CD4-positive, alpha-beta T cell treated with Interleukin-15 for 4 hours (primary cell): ENCODE measurements around the gene ZNF384.

Experiments used
- DNase-seq: peaks from one replicate; pipeline ENCODE4 v3.0.0-alpha.2; 2020; ENCODE audit warnings: low spot score

The ZNF384 gene

DNA sequence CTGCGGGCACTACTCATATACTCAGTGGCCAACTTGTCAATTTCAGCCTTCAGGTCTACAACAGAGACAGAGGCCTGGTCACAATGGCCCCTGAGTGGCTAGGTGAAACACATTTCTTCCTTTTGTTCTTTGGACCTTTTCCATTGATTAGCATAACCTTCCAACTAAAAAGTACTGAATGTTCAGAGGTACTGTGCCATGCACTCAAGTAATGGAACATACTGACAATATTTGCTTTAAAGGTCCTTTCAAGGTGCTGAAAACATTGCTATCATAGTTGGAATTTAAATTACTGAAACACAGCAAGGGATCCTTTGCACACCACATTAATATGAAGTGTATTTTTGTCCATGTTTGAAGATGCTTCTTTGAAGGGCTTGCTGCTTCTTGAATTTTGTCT is 35.8 kb downstream of the ZNF384 start:
- no peak for DNase-seq

DNA sequence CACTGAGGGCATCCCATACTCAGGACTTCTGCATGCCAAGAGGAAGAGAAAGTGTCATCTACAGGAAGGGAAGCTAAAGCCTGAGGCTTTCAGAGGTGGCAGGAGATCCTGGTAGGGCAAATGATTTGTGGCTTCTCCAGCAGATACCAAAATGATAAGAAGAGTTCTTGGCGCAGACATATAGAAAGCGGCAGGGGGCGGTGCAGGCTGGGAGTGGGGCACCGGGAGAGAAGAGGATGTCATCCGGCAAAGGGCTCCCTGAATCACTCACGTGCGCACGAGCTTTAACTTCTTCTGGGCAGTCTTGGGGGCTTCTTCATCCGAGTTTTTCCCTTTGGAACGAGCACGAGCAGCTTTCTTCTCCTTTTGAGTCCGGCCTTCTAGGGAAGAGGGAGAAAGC is 36.8 kb downstream of the ZNF384 start:
- no peak for DNase-seq

GRCh38 chr12:6650832-6651231 is 38.3 kb downstream of the ZNF384 start:
- no peak for DNase-seq

DNA sequence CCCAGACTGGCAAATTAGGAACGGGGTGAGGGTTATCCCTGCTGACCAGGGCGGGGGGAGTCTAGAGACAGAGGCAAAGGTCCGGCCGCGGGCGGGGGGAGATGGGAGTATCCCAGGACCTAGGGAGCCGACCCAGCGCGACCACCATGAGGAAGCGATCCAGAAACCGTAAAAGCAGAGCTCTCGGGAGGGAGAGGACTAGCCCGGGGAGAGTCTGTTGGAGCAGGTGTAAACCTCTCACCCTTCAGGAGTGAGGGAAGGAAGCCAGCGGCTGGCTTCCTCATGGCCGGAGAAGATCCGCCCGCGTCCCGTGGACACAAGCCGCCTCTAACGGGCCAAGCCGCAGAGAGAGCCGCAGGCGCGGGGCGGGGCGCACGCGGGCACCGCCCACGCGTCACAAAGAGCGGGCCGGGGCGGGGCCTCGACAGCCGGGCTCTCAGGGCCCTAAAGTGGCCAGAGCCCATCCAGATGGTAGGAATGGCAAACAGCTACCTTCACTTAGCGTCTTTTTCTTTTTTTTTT is 42.0 kb downstream of the ZNF384 start, which contains the start of gene ACRBP:
ACRBP (minus strand) TSS at position 350 of the 522 bp plus-strand sequence; CDS start at position 284, 66 bp downstream.
- no peak for DNase-seq

GRCh38 chr12:6646276-6647082 is 42.7 kb downstream of the ZNF384 start:
- no peak for DNase-seq

DNA sequence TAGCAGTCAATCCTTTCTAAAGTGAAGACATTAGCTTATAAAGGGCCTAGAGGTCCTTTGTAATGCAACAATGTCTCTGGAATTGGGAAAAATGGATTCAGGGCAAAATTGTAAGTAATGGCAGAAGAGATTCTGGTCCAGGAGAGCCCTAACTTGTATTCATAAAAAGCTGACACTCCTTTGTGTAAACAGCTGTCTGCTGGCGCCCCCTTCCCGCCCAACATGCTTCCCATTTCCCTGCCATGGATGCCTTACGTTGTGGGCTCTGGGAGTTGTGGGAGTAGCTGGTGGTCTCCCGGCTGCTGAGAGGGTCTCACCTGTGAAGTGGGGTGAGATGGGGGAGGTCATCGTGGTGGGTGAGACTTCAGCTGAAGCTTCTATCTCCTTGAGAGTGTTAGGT is 44.3 kb downstream of the ZNF384 start:
- DNase-seq: no peak

GRCh38 chr12:6644257-6644596 is 44.9 kb downstream of the ZNF384 start:
- DNase-seq: no peak

DNA sequence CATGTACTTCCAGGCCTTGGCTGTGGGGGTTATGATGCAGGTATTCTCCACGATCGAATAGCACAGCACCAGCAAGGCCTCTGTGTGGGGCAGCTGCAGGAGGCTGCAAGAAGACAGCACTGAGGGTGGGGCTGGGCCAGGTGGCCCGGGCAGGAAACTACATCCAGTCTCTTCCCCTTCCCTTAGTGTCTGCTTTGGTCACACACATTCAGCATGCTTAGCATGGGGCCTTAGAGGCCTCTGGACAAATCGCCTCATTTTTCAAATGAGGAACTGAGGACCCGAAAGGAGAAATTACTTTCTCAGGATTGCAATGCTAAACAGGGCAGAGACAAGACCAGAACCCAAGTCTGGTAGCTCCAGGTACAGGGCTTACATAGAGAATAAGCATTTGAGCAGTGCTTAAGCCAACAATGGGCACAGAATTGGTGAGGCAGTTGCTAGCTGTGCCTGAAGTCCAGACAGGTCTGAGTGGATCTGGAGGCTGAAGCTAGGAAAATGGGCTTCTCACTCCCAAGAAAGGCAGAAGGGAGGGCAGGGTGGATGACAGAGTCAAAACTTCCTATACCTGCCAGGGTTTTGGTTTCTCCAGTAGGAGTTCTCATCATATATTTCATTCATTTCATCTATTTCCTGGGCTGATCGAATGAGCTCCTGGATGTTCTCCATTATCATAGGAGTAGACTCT is 45.5 kb downstream of the ZNF384 start:
- no peak for DNase-seq

GRCh38 chr12:6641131-6641530 is 48.0 kb downstream of the ZNF384 start:
- no peak for DNase-seq

GRCh38 chr12:6640497-6640896 is 48.7 kb downstream of the ZNF384 start:
- no peak for DNase-seq

DNA sequence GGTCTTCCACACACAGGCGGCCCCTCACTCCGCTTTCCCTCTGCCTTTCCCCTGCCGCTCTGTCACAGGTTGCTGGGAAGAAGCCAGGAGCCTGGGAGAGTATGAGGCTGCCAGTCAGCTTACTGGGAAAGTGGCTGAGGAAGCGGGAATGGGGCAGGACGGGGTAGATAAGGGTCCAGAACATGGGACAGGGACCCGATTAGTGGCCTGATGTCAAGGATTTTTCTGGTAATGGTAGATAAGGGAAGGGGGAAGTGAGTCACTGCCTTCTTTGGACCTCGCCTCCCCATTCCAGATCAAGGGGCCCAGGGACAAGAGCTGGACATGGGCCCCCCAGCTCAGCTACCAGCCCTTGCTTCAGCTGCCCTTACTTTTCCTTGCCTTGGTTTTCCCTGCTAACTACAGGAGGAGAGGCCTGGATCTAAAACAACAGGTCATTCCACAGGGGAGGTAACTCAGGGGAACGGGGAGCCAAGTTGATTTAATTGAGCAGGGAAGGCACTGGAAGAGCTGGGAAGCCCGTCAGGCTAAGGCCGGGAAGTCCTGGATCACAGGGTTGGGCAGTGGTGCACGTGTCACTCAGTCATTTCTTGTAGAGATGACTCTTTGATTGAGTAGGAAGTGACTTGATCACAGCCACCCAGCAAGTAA is 49.9 kb downstream of the ZNF384 start:
- no peak for DNase-seq

GRCh38 chr12:6638305-6638704 is 50.9 kb downstream of the ZNF384 start:
- DNase-seq: no peak

- DNase-seq: peak; percentile 27
These were observed 53.2 kb downstream of the ZNF384 start, which contains the start of gene LPAR5 for GRCh38 chr12:6635856-6636531. Gene LPAR5 (minus strand): TSS chr12:6635959. CDS start chr12:6621248, 14,711 bp downstream.

DNA sequence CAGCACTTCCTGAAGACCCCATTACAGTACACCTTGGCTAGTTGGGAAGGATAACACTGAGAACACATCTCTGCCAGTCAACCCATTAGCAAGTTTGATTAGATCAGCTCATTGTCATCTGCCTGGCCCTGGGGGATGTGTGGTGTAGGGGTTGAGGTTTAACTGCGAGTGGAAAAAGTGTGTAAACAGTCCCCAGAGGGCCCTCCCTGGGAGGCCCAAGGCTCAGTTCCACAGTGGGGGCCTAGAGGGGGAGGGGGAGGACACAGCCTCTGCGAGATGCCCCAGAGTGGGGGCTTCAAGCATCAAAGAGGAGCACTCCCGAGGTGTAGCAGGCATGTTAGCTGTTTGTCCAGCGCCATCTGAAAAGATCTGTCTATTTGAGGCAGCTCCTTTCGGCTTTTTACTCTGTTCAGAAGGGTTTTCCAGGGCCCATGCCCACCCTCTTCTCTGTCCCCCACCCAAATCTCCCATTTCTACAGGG is 53.8 kb downstream of the ZNF384 start:
- DNase-seq: peak; percentile 53

DNA sequence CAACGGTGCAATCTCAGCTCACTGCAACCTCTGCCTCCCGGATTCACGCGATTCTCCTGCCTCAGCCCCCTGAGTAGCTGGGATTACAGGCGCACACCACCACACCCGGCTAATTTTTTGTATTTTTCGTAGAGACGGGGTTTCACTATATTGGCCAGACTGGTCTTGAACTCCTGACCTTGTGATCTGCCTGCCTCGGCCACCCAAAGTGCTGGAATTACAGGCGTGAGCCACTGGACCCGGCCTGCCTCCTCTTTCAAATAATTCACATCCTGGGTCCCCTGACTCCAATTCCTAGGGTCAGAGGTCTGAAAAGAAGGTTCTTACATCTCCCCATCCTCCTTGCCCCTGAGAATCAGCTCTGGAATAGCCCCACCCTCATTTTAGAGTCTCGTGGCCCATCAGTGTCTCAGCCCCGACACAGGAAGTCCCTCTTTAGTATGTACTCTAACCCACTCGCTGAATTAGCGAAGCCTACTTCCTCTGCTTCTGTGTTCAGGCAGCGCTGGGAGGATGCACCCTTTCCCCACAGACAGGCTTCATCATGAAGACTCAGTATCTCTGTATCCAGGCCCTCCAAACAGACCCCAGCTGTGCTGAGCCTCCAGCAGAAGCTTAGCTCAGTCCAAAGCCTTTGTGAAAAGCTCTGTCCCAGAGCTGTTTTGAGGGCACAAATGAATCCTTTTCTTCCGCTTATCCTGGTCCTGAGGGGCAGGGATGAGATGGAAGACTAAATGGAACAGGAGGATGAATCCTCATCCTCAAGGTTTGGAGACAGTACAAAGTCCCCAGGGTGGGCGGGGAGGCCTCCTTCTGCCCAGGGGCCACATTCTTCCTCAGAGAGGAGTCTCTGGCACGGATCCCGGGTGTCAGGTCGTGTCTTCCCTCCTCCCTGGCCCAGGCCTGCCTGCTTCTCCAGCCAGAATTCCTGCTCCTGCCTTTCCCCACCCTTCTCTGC is 56.9 kb downstream of the ZNF384 start:
- peak; percentile 63 for DNase-seq

- DNase-seq: no peak
These were observed 57.6 kb downstream of the ZNF384 start for GRCh38 chr12:6631549-6631961.

DNA sequence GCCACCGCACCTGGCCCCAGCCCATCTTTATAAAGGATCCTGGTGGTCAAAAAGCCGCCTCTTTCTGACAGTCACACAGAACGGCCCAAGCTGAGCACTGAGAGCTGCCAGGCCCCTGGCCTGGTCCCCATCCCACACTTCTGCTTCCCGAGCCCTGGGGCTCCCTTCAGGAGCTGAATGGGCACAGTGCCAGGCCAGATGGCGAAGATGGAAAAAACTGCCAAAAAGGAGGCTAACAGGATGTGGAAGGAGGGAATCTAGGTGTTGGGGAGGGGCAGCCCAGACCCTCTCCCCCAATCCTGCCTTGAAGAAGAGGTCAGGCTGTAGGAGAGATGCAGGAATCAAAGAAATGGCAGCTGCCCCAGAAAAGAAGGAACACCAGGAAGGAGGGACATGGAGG is 58.4 kb downstream of the ZNF384 start:
- no peak for DNase-seq

DNA sequence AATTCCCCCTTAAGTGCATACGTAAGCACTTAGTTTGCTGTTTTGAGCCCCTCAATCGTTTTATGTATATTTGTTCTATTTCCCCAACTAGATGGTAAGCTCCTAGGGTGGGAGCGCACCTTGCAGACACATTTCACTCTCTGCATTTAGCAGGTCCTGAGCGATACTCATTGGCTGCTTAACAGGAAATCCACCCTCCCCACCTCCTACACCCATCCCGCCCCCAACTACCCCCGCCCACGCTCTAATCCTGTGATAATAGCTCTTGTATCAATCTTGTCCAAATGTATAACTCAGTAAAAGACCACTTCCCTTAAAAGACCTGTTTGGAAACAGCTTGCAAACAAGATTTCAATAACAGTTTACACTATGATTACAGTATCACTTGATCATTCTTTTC is 61.6 kb downstream of the ZNF384 start:
- peak; percentile 52 for DNase-seq

GRCh38 chr12:6626654-6627283 is 62.4 kb downstream of the ZNF384 start:
- DNase-seq: no peak

DNA sequence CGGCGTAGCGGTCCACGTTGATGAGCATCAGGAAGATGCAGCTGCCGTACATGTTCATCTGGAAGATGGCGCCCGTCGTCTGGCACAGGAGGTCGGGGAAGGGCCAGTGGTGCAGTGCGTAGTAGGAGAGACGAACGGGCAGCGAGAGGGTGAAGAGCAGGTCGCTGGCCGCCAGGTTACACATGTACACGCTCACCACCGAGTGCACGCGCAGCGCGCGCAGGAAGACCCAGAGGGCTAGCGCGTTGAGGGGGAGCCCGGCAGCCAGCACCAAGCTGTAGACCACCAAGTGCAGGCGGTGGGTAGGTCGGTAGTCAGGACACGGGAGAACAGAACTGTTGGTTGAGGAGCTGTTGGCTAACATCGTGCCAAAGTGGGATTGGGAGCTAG is 68.3 kb downstream of the ZNF384 start:
- DNase-seq: no peak
